K562 (cell line): ENCODE measurements around the gene SYNRG. TPM values are rescaled to one million over a fixed set of nuclear protein-coding genes. Genes with fewer than 3 reads are reported as not detected.

Source experiments
- GABPB2 ChIP-seq: fragments of 250-450 bp; sonication (Bioruptor Pico); conservative IDR thresholded peaks from 2 replicates; pipeline ENCODE4 v1.5.1; 2021; ENCODE audit warnings: mild to moderate bottlenecking
- HMG20A ChIP-seq: fragments of 450-650 bp; formaldehyde crosslinking; conservative IDR thresholded peaks from 2 replicates; pipeline ENCODE4 v1.4.0; 2020; ENCODE audit warnings: mild to moderate bottlenecking, mixed read lengths
- ILK ChIP-seq: fragments of 450-650 bp; IDR thresholded peaks from 2 replicates; pipeline ENCODE4 v1.6.1; 2016; ENCODE audit warnings: missing genetic modification characterization, low read depth, mild to moderate bottlenecking, missing compliant biosample characterization, moderate library complexity, borderline replicate concordance
- MAFF ChIP-seq: IDR thresholded peaks from 2 replicates; pipeline ENCODE4 v1.6.1; 2012; ENCODE audit warnings: low read length, improper control_type of control experiment
- MCM3 ChIP-seq: fragments of 450-650 bp; IDR thresholded peaks from 2 replicates; pipeline ENCODE4 v1.6.1; 2016
- MNT ChIP-seq, 2 experiments: fragments of 450-650 bp; conservative IDR thresholded peaks; 2 replicates each; pipeline ENCODE4 v1.6.1; 2017; ENCODE audit warnings: mild to moderate bottlenecking in 2 of 2, moderate library complexity in 2 of 2
- MTF1 ChIP-seq: fragments of 250-450 bp; sonication (Bioruptor Pico); IDR thresholded peaks from 2 replicates; pipeline ENCODE4 v1.9.0; 2021; ENCODE audit warnings: moderate library complexity, mild to moderate bottlenecking, inconsistent platforms, borderline replicate concordance
- MXI1 ChIP-seq: IDR thresholded peaks from 2 replicates; pipeline ENCODE4 v1.6.1; 2011; ENCODE audit warnings: low read depth, mild to moderate bottlenecking, improper control_type of control experiment, low read length
- TAF1 ChIP-seq: IDR thresholded peaks from 2 replicates; pipeline ENCODE4 v1.6.1; 2011; ENCODE audit warnings: mild to moderate bottlenecking, low read length, moderate library complexity; ENCODE audit not compliant: insufficient read depth, control insufficient read depth, severe bottlenecking; ENCODE audit errors: extremely low read depth
- TFE3 ChIP-seq: fragments of 450-650 bp; formaldehyde crosslinking; IDR thresholded peaks from 2 replicates; pipeline ENCODE4 v1.4.0; 2020; ENCODE audit warnings: mild to moderate bottlenecking, mixed read lengths
- ZBTB40 ChIP-seq, 2 experiments: fragments of 450-650 bp in 1 of 2; sonication (generic) in 1 of 2; formaldehyde crosslinking in 1 of 2; IDR thresholded peaks; 2 replicates each; pipeline versions ENCODE4 v1.7.1 to v1.9.0; 2016 to 2022; ENCODE audit warnings: inconsistent platforms in 1 of 2, mild to moderate bottlenecking in 1 of 2, missing genetic modification reagents in 1 of 2
- polyA plus RNA-seq, 8 experiments: library from polyadenylated mRNA; depleted of rRNA in 4 of 8; stranded (reverse) in 5 of 8; unstranded in 3 of 8; fragments of >200 nt; fragmentation: Nextera tagmentation in 2 of 8; fragmentation: Illumina TruSeq in 1 of 8; extraction: Ambion mirVana in 2 of 8; extraction: Trizol in 1 of 8; gene quantifications; 2 replicates each; pipeline versions ENCODE4 v1.2.1 to v1.2.3, GENCODE V29; 2011 to 2014; ENCODE audit warnings: inconsistent platforms in 1 of 8, missing spikeins in 1 of 8
- total RNA-seq, 7 experiments: library from RNA; depleted of rRNA in 6 of 7; stranded (reverse); fragments of >200 nt in 6 of 7; fragmentation: Illumina TruSeq in 2 of 7; extraction: Trizol in 2 of 7; gene quantifications; 2 replicates each; pipeline versions ENCODE4 v1.2.1 to v1.2.3, GENCODE V29; 2011 to 2021; ENCODE audit warnings: low replicate concordance in 1 of 7

The SYNRG gene
- total and polyA plus RNA-seq, 9 of the 15 experiments (the other 6 are each of a cell fraction or from before 2014, with no cell fraction given) = 2.9 to 28.2 (median 15.1) TPM

- no peak for TF ChIP-seq TFE3 (CRISPR knock-in tag)
- TF ChIP-seq MAFF = no peak
- TF ChIP-seq MNT (conservative IDR thresholded peaks at IDR 0.05) = no peak; a peak in 1 of 4 replicates
- TF ChIP-seq TAF1 = peak; percentile 50
- TF ChIP-seq ILK = no peak
- TF ChIP-seq ZBTB40 (IDR thresholded peaks at IDR 0.05) = peak; percentile 27
- no peak for TF ChIP-seq ZBTB40 (CRISPR knock-in tag; IDR thresholded peaks at IDR 0.05)
- no peak for TF ChIP-seq MTF1
- TF ChIP-seq GABPB2 (CRISPR knock-in tag) = no peak
- TF ChIP-seq HMG20A (CRISPR knock-in tag) = no peak
- no peak for TF ChIP-seq MCM3
- no peak for TF ChIP-seq MXI1
These were observed 119.8 kb downstream of the SYNRG start, which contains the start of gene DUSP14 (continued) for GRCh38 chr17:37489197-37490001.
